ENCODE data around the gene PNPLA1.

Gene PNPLA1

GRCh38 chr6:36314221-36315014 lies 44.6 kb downstream of the PNPLA1 start:
- no peak for DNase-seq (ENCODE audit: low read depth in 2 of 2)

- DNase-seq (ENCODE audit: low read depth in 2 of 2): no peak
These were observed 46.1 kb downstream of the PNPLA1 start for GRCh38 chr6:36315921-36316320.

GRCh38 chr6:36317623-36318022 lies 47.8 kb downstream of the PNPLA1 start:
- DNase-seq (ENCODE audit: low read depth in 2 of 2): no peak

- DNase-seq (ENCODE audit: low read depth in 2 of 2): no peak
These were observed 49.0 kb downstream of the PNPLA1 start for GRCh38 chr6:36318690-36319435.

- no peak for DNase-seq (ENCODE audit: low read depth in 2 of 2)
These were observed 49.5 kb downstream of the PNPLA1 start for GRCh38 chr6:36319436-36319762.

- no peak for DNase-seq (ENCODE audit: low read depth in 2 of 2)
These were observed 50.0 kb downstream of the PNPLA1 start for GRCh38 chr6:36319821-36320220.

- no peak for DNase-seq (ENCODE audit: low read depth in 2 of 2)
These were observed 50.6 kb downstream of the PNPLA1 start for GRCh38 chr6:36320475-36320874.

- DNase-seq (ENCODE audit: low read depth in 2 of 2): no peak
These were observed 52.7 kb downstream of the PNPLA1 start for GRCh38 chr6:36322591-36322990.

- no peak for DNase-seq (ENCODE audit: low read depth in 2 of 2)
These were observed 53.2 kb downstream of the PNPLA1 start for GRCh38 chr6:36323062-36323461.

GRCh38 chr6:36324191-36324590 lies 54.3 kb downstream of the PNPLA1 start:
- DNase-seq (ENCODE audit: low read depth in 2 of 2): no peak

- no peak for DNase-seq (ENCODE audit: low read depth in 2 of 2)
These were observed 54.9 kb downstream of the PNPLA1 start for GRCh38 chr6:36324715-36325114.

- no peak for DNase-seq (ENCODE audit: low read depth in 2 of 2)
These were observed 56.6 kb downstream of the PNPLA1 start for GRCh38 chr6:36326356-36326995.

GRCh38 chr6:36327226-36327918 lies 57.5 kb downstream of the PNPLA1 start:
- no peak for DNase-seq (ENCODE audit: low read depth in 2 of 2)

- DNase-seq (ENCODE audit: low read depth in 2 of 2): no peak
These were observed 58.0 kb downstream of the PNPLA1 start for GRCh38 chr6:36327919-36328236.

GRCh38 chr6:36328600-36328999 lies 58.7 kb downstream of the PNPLA1 start:
- no peak for DNase-seq (ENCODE audit: low read depth in 2 of 2)

GRCh38 chr6:36329798-36330291 lies 60.0 kb downstream of the PNPLA1 start:
- DNase-seq (ENCODE audit: low read depth in 2 of 2): no peak

GRCh38 chr6:36330366-36330765 lies 60.5 kb downstream of the PNPLA1 start:
- no peak for DNase-seq (ENCODE audit: low read depth in 2 of 2)

- DNase-seq (ENCODE audit: low read depth in 2 of 2): no peak
These were observed 61.5 kb downstream of the PNPLA1 start for GRCh38 chr6:36331381-36331780.

- DNase-seq (ENCODE audit: low read depth in 2 of 2): no peak
These were observed 63.5 kb downstream of the PNPLA1 start for GRCh38 chr6:36333171-36333895.

- no peak for DNase-seq (ENCODE audit: low read depth in 2 of 2)
These were observed 64.3 kb downstream of the PNPLA1 start for GRCh38 chr6:36333931-36334725.
